Ovary (tissue), 9 donors: ENCODE measurements around the gene COIL. TPM values are rescaled to one million over a fixed set of nuclear protein-coding genes. Genes with fewer than 3 reads are reported as not detected.

Experiments used
- DNase-seq, 5 donors: peaks; one replicate each; pipeline ENCODE4 v3.0.0-alpha.2; 2019 to 2020
- H3K27ac ChIP-seq, 2 donors: fragments of 200-600 bp; one replicate each; pipeline versions ENCODE4 v1.5.1 to v1.8.0; 2019 to 2022
- H3K27me3 ChIP-seq: fragments of 200-600 bp; one replicate; pipeline ENCODE4 v1.8.0; 2022
- H3K36me3 ChIP-seq: fragments of 200-600 bp; sonication (generic); one replicate; pipeline ENCODE4 v1.5.1; 2019
- H3K4me1 ChIP-seq: one replicate; pipeline ENCODE4 v1.8.1; 2013; ENCODE audit warnings: mild to moderate bottlenecking, moderate library complexity; ENCODE audit not compliant: insufficient read depth
- H3K4me3 ChIP-seq: fragments of 200-600 bp; sonication (generic); one replicate; pipeline ENCODE4 v1.5.1; 2017
- H3K9me3 ChIP-seq, 2 donors: fragments of 200-600 bp in 1 of 2; sonication (generic) in 1 of 2; one replicate each; pipeline versions ENCODE4 v1.5.1 to v1.8.1; 2013 to 2019; ENCODE audit warnings: mild to moderate bottlenecking in 1 of 2, moderate library complexity in 1 of 2
- CTCF ChIP-seq, 3 donors: fragments of 450-650 bp in 2 of 3; fragments of 200-600 bp in 1 of 3; IDR thresholded peaks; one replicate each; pipeline versions ENCODE4 v1.5.1 to v1.8.0; 2016 to 2022; ENCODE audit warnings: antibody characterized with exemption in 3 of 3, mild to moderate bottlenecking in 1 of 3
- EP300 ChIP-seq: sonication (generic); formaldehyde crosslinking; IDR thresholded peaks from one replicate; pipeline ENCODE4 v1.6.1; 2017; ENCODE audit warnings: antibody characterized with exemption
- POLR2A ChIP-seq: fragments of 450-650 bp; IDR thresholded peaks from one replicate; pipeline ENCODE4 v1.6.1; 2017; ENCODE audit warnings: antibody characterized with exemption, mild to moderate bottlenecking, moderate library complexity
- WGBS, 3 donors: extraction: QIAGEN DNeasy Blood & Tissue Kit in 1 of 3; methylation state at CpG; one replicate each; pipeline versions ENCODE4 v1.1.5 to v1.1.7; 2013 to 2017; 5-methylcytosine and 5-hydroxymethylcytosine counted together
- intact Hi-C, 4 donors: fragments of 100-400 bp; cut with DNase I; formaldehyde crosslinking; loops; one replicate each; pipeline versions ENCODE4 v1.11.0 to v1.15.1; 2022 to 2023
- polyA plus RNA-seq, 2 donors: library from polyadenylated mRNA; stranded (reverse); fragments of 200-250 nt in 1 of 2; fragments of 350-450 nt in 1 of 2; fragmentation: Illumina TruSeq in 1 of 2; extraction: RNeasy Lipid Tissue Mini Kit (QIAGEN cat#74804) in 1 of 2; gene quantifications; one replicate each; pipeline ENCODE4 v1.2.3, GENCODE V29; 2013 to 2014
- total RNA-seq, 7 donors: library from RNA; depleted of rRNA in 2 of 7; stranded (reverse); fragments of >200 nt in 2 of 7; fragmentation: NEBNext Ultra II Directional in 3 of 7; extraction: Animal tissue kit (Norgen Biotek cat#: 25700) in 3 of 7; gene quantifications; one replicate each; pipeline versions ENCODE4 v1.1.0 to v1.2.4, GENCODE V29; 2016 to 2023
- donor health status: DM: no; HTN: no; CAD: no; lungs with moderate emphysema.
- donor health status: DM: no; HTN: no; CAD: no.
- donor health status: Bipolar disorder and iron deficiency.
- donor health status: DM: yes; HTN: yes; CAD: no.
- donor health status: DM: no; HTN: no; CAD: no.
- donor health status: DM: yes; HTN: yes; CAD: no.

The COIL gene
- total and polyA plus RNA-seq, 9 donors: 10.9 to 17.8 (median 12.9) TPM

- no peak for DNase-seq
- no peak overlapping the region for H3K4me3 ChIP-seq
- no peaks in the 10 kb centered on the region for H3K36me3 ChIP-seq
- peaks cover 8% of the 10 kb centered on the region for H3K4me1 ChIP-seq
- intact Hi-C loops: no loop called here
- no peaks in the 10 kb centered on the region for H3K27me3 ChIP-seq
- H3K27ac ChIP-seq: no peak overlapping the region
- no peaks in the 10 kb centered on the region for H3K9me3 ChIP-seq
- 86 to 91% (median 86%) methylated on average over 9 of the region's 9 CpGs for WGBS, 3 donors
- TF ChIP-seq EP300: no peak
- TF ChIP-seq CTCF (IDR thresholded peaks at IDR 0.05): no peak
Measured at GRCh38 chr17:56908001-56908542, 52.8 kb downstream of the COIL start.

GRCh38 chr17:56903560-56903959 is 57.3 kb downstream of the COIL start:
- 87 to 96% (median 94%) methylated on average over 5 of the region's 5 CpGs for WGBS, 3 donors
- intact Hi-C loops: no loop called here
- no peaks in the 10 kb centered on the region for H3K4me1 ChIP-seq
- TF ChIP-seq POLR2A (no peak), EP300 (no peak), CTCF (IDR thresholded peaks at IDR 0.05) (no peak)
- H3K4me3 ChIP-seq: no peak overlapping the region
- DNase-seq: no peak
- peaks cover 2% of the 10 kb centered on the region for H3K36me3 ChIP-seq
- no peaks in the 10 kb centered on the region for H3K9me3 ChIP-seq
- no peak overlapping the region for H3K27ac ChIP-seq
- no peaks in the 10 kb centered on the region for H3K27me3 ChIP-seq

GRCh38 chr17:56902348-56902747 is 58.5 kb downstream of the COIL start:
- Histone ChIP-seq H3K36me3 (peaks cover 2% of the 10 kb centered on the region), H3K27ac (no peak overlapping the region), H3K27me3 (no peaks in the 10 kb centered on the region), H3K4me3 (no peak overlapping the region), H3K4me1 (no peaks in the 10 kb centered on the region), H3K9me3 (no peaks in the 10 kb centered on the region)
- 85 to 92% (median 88%) methylated on average over 4 of the region's 4 CpGs for WGBS, 3 donors
- intact Hi-C loops: no loop called here
- no peak for DNase-seq
- TF ChIP-seq EP300: no peak
- TF ChIP-seq POLR2A: no peak
- no peak for TF ChIP-seq CTCF (IDR thresholded peaks at IDR 0.05)

GRCh38 chr17:56899403-56899802 is 61.4 kb downstream of the COIL start:
- no peak for DNase-seq
- peaks cover 2% of the 10 kb centered on the region for H3K36me3 ChIP-seq

More at GRCh38 chr17:56899403-56899802, 61.4 kb downstream of the COIL start:
- WGBS, 3 donors: 87 to 93% (median 92%) methylated on average over 7 of the region's 7 CpGs
- TF ChIP-seq CTCF (IDR thresholded peaks at IDR 0.05) (no peak), POLR2A (no peak), EP300 (no peak)
- Histone ChIP-seq H3K27me3 (no peaks in the 10 kb centered on the region), H3K27ac (no peak overlapping the region), H3K4me1 (no peaks in the 10 kb centered on the region), H3K9me3 (no peaks in the 10 kb centered on the region), H3K4me3 (no peak overlapping the region)
- intact Hi-C loops: loop anchor here in 1 of 4 donors (5.0 kb wide), 1 partner anchor 58 kb away; no protein-coding TSS in a partner anchor
